Tibial nerve (tissue), 3 donors: ENCODE data around the gene CD302.

Source experiments
- POLR2A ChIP-seq, 2 donors: fragments of 450-650 bp; IDR thresholded peaks; one replicate each; pipeline ENCODE4 v1.6.1; 2017; ENCODE audit warnings: antibody characterized with exemption in 2 of 2, mild to moderate bottlenecking in 2 of 2, moderate library complexity in 2 of 2
- TF ChIP-seq, protein P1 (sequence below), 5 experiments: fragments of 200-600 bp in 3 of 5; fragments of 450-650 bp in 2 of 5; sonication (generic) in 3 of 5; IDR thresholded peaks; one replicate each; pipeline ENCODE4 v1.5.1; 2016 to 2019; ENCODE audit warnings: antibody characterized with exemption in 5 of 5, mild to moderate bottlenecking in 3 of 5, moderate library complexity in 2 of 5

DNA sequence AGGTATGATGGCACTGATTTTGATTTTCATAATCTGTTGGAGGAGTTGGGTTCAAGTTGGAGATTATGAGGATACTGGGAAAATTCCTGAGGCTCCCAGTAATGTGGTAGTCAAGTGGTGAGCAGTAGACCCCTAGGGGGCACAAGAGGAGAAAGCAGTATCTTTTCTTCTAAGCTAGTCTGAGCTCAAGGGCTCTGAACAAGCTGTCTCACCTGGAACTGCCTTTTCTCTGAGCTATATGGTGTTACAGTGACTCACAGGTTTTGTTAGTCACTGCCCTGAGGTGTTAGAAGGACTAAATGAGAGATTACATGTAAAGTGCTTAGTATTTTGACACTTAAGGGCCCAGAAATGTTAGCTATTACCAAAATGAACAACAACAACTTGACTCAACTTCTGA lies 42.2 kb downstream of the CD302 start:
- TF ChIP-seq POLR2A (IDR thresholded peaks at IDR 0.05) = no peak
- TF ChIP-seq, protein P1, sequence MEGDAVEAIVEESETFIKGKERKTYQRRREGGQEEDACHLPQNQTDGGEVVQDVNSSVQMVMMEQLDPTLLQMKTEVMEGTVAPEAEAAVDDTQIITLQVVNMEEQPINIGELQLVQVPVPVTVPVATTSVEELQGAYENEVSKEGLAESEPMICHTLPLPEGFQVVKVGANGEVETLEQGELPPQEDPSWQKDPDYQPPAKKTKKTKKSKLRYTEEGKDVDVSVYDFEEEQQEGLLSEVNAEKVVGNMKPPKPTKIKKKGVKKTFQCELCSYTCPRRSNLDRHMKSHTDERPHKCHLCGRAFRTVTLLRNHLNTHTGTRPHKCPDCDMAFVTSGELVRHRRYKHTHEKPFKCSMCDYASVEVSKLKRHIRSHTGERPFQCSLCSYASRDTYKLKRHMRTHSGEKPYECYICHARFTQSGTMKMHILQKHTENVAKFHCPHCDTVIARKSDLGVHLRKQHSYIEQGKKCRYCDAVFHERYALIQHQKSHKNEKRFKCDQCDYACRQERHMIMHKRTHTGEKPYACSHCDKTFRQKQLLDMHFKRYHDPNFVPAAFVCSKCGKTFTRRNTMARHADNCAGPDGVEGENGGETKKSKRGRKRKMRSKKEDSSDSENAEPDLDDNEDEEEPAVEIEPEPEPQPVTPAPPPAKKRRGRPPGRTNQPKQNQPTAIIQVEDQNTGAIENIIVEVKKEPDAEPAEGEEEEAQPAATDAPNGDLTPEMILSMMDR (IDR thresholded peaks at IDR 0.05) = peak in 1 of 5 experiments; percentile 9
